ENCODE measurements around the gene KCNQ1OT1. TPM values are rescaled to one million over a fixed set of nuclear protein-coding genes. Genes with fewer than 3 reads are reported as not detected.

KCNQ1OT1 gene
- total RNA-seq, 4 donors from 2014 or later, result 2.5 to 4.5 (median 3.1) TPM

GRCh38 chr11:2630679-2631078, 69.1 kb downstream of the KCNQ1OT1 start:
- WGBS, result 97% methylated on average over 1 of the region's 1 CpG
- Histone ChIP-seq H3K9me3 (peaks cover 30% of the 10 kb centered on the region), H3K36me3 (no peaks in the 10 kb centered on the region), H3K27ac (no peak overlapping the region), H3K4me3 (no peak overlapping the region), H3K27me3 (peaks cover 5% of the 10 kb centered on the region), H3K4me1 (no peaks in the 10 kb centered on the region)
- TF ChIP-seq EP300 (IDR thresholded peaks at IDR 0.05), result no peak
- no peak for TF ChIP-seq POLR2AphosphoS5 (IDR thresholded peaks at IDR 0.05)
- TF ChIP-seq, protein P1, sequence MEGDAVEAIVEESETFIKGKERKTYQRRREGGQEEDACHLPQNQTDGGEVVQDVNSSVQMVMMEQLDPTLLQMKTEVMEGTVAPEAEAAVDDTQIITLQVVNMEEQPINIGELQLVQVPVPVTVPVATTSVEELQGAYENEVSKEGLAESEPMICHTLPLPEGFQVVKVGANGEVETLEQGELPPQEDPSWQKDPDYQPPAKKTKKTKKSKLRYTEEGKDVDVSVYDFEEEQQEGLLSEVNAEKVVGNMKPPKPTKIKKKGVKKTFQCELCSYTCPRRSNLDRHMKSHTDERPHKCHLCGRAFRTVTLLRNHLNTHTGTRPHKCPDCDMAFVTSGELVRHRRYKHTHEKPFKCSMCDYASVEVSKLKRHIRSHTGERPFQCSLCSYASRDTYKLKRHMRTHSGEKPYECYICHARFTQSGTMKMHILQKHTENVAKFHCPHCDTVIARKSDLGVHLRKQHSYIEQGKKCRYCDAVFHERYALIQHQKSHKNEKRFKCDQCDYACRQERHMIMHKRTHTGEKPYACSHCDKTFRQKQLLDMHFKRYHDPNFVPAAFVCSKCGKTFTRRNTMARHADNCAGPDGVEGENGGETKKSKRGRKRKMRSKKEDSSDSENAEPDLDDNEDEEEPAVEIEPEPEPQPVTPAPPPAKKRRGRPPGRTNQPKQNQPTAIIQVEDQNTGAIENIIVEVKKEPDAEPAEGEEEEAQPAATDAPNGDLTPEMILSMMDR (IDR thresholded peaks at IDR 0.05), result no peak
- TF ChIP-seq POLR2A (IDR thresholded peaks at IDR 0.05), result no peak
- no peak for DNase-seq (ENCODE audit: low spot score in 2 of 2)

- Histone ChIP-seq H3K9me3 (peaks cover 8% of the 10 kb centered on the region), H3K4me1 (no peaks in the 10 kb centered on the region), H3K27ac (no peak overlapping the region), H3K36me3 (no peaks in the 10 kb centered on the region), H3K27me3 (peaks cover 7% of the 10 kb centered on the region), H3K4me3 (no peak overlapping the region)
- TF ChIP-seq POLR2A (IDR thresholded peaks at IDR 0.05), result no peak
- TF ChIP-seq EP300 (IDR thresholded peaks at IDR 0.05), result no peak
- TF ChIP-seq, protein P1 (IDR thresholded peaks at IDR 0.05), result no peak
- no peak for TF ChIP-seq POLR2AphosphoS5 (IDR thresholded peaks at IDR 0.05)
- WGBS, result 59% methylated on average over 3 of the region's 3 CpGs
- no peak for DNase-seq (ENCODE audit: low spot score in 2 of 2)
Observed at GRCh38 chr11:2625183-2625582, 74.6 kb downstream of the KCNQ1OT1 start.

DNA sequence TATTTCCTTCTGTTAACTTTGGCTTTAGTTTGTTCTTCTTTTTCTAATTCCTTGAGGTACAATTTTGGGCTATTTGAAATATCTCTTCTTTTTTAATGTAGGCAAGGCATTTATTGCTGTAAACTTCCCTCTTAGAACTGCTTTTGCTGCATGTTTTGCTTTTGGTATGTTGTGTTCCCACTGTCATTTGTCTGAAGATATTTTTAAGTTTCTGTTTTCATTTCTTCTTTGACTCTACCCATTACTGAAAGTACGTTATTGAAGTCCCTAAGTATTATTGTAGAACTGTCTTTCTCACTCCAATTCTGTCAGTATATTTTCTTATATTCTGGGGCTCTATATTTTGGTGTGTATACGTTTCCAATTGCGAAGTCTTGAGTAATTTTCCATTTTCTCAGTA, 77.9 kb downstream of the KCNQ1OT1 start:
- 28% methylated on average over 3 of the region's 3 CpGs for WGBS
- no peaks in the 10 kb centered on the region for H3K4me1 ChIP-seq
- peaks cover 7% of the 10 kb centered on the region for H3K27me3 ChIP-seq
- TF ChIP-seq, protein P1 (IDR thresholded peaks at IDR 0.05), result no peak
- TF ChIP-seq POLR2A (IDR thresholded peaks at IDR 0.05) (no peak), POLR2AphosphoS5 (IDR thresholded peaks at IDR 0.05) (no peak), EP300 (IDR thresholded peaks at IDR 0.05) (no peak)
- H3K4me3 ChIP-seq, result no peak overlapping the region
- no peak for DNase-seq (ENCODE audit: low spot score in 2 of 2)
- H3K27ac ChIP-seq, result no peak overlapping the region
- no peaks in the 10 kb centered on the region for H3K9me3 ChIP-seq
- no peaks in the 10 kb centered on the region for H3K36me3 ChIP-seq

GRCh38 chr11:2612884-2613571, 86.8 kb downstream of the KCNQ1OT1 start:
- 83% methylated on average over 4 of the region's 4 CpGs for WGBS
- Histone ChIP-seq H3K27ac (no peak overlapping the region), H3K9me3 (peaks cover 4% of the 10 kb centered on the region), H3K4me3 (no peak overlapping the region), H3K36me3 (no peaks in the 10 kb centered on the region), H3K4me1 (no peaks in the 10 kb centered on the region), H3K27me3 (no peaks in the 10 kb centered on the region)
- TF ChIP-seq POLR2AphosphoS5 (IDR thresholded peaks at IDR 0.05), result no peak
- TF ChIP-seq, protein P1 (IDR thresholded peaks at IDR 0.05), result no peak
- no peak for TF ChIP-seq POLR2A (IDR thresholded peaks at IDR 0.05)
- TF ChIP-seq EP300 (IDR thresholded peaks at IDR 0.05), result no peak
- no peak for DNase-seq (ENCODE audit: low spot score in 2 of 2)

DNA sequence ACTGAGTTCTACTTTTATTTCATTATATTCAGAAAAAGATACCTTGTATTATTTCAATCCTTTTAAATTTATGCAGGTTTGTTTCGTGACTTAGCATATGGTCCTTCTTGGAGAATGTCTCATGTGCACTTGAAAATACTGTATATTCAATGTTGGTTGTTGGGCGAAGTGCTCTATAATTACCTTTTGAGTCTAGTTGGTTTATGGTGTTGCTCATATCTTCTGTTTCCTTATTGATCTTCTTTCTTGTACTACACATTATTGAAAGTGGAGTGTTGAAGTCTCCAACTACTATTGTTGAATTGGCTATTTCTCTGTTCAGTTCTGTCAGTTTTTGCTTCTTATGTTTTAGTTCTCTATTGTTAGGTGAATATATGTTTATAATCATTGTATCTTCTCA, 90.4 kb downstream of the KCNQ1OT1 start:
- no peak for DNase-seq (ENCODE audit: low spot score in 2 of 2)
- no peak overlapping the region for H3K4me3 ChIP-seq
- no peak overlapping the region for H3K27ac ChIP-seq
- TF ChIP-seq EP300 (IDR thresholded peaks at IDR 0.05) (no peak), POLR2AphosphoS5 (IDR thresholded peaks at IDR 0.05) (no peak), POLR2A (IDR thresholded peaks at IDR 0.05) (no peak)
- TF ChIP-seq, protein P1 (IDR thresholded peaks at IDR 0.05), result no peak
- H3K4me1 ChIP-seq, result no peaks in the 10 kb centered on the region
- H3K36me3 ChIP-seq, result no peaks in the 10 kb centered on the region
- peaks cover 4% of the 10 kb centered on the region for H3K9me3 ChIP-seq
- H3K27me3 ChIP-seq, result no peaks in the 10 kb centered on the region
- WGBS, result 93% methylated on average over 2 of the region's 2 CpGs
